DMS153 (cell line): ENCODE data around the gene KDM2A.
"Not testable (repeated sequence)": the region's sequence is repeated elsewhere in the genome, so short reads cannot be mapped to it uniquely, and the experiment has no call there.

Experiments
- DNase-seq: peaks from one replicate; lab custom pipeline; 2025; lab: John Stamatoyannopoulos, UW

Gene KDM2A

DNA sequence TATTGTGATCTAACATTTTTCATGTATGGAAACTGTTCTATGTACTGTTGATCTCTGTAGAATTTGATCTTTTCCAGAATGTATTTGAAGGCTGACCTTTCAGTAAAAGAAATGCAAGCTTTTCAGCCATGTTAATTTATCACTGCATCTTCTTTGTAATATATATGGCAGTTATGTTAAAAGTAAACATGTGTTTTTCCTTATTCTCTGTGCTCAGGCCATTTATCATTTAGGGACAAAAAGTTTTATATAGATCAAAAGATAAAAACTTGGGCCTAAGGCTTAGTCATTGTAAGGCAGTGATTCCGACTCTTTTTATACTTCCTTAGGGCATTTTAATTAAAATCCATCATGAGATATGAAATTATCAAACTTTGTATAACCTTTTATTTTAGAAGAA lies 48.7 kb downstream of the KDM2A start:
- DNase-seq, result no peak

DNA sequence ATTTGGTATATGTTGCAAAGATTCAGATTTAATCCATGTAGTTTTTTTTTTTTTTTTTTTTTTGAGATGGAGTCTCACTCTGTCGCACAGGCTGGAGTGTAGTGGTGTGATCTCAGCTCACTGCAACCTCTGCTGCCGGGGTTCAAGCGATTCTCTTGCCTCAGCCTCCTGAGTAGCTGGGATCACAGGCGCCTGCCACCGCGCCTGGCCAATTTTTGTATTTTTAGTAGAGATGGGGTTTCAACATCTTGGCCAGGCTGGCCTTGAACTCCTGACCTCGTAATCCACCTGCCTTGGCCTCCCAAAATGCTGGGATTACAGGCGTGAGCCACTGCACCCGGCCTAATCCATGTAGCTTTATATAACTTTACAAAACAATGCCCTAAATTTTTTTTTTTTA lies 49.8 kb downstream of the KDM2A start:
- DNase-seq, result not testable (repeated sequence)

DNA sequence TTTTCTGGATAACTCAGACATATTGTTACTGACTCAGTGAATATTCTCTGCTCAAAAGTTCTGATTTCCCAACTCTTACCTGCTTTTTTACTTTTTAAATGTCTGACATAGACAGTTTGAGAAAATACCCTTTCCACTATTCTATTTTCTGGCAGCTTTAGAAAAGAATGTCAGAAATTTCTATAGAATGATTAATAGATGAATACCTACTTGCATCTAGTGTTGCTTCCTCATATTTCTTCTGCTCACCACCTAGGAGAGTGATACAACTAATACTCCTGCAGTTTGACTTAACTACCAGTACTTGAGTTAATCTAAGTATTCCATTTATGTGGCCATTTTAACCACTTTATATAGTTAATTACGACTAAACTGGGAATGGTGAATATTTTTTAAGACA lies 55.2 kb downstream of the KDM2A start:
- no peak for DNase-seq

DNA sequence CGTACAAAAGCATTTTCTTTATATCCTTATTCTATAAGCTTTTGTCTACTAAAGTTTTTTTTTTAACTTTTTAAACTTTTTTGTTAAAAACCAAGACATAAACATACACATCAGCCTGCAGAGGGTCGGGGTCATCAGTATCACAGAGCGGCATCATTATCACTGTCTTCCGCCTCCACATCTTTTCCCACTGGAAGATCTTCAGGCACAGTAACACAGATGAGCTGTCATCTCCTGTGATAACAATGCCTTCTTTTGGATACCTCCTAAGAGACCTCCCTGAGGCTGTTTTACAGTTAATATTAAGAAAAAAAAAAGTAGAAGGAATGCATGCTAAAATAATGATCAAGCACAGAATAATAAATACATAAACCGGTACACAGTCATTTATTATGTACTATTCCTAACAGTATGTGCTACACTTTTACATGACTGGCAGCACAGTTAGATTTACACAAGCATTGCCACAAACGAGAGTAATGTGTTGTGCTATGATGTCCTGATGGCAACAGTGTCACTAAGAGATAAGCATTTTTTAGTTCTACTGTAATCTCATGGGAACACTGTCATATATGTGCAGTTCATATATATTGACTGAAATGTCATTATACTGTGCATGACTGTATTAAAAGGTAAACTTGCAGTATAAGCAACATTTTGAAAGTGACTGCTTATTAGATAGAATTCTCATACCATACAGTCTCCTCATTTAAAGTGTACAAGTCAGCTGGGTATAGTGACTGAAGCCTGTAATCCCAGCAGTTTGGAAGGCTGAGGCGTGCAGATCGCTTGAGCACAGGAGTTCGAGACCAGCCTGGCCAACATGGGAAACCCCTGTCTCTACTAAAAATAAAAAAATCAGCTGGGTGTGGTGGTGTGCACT lies 58.6 kb downstream of the KDM2A start:
- DNase-seq, result no peak

DNA sequence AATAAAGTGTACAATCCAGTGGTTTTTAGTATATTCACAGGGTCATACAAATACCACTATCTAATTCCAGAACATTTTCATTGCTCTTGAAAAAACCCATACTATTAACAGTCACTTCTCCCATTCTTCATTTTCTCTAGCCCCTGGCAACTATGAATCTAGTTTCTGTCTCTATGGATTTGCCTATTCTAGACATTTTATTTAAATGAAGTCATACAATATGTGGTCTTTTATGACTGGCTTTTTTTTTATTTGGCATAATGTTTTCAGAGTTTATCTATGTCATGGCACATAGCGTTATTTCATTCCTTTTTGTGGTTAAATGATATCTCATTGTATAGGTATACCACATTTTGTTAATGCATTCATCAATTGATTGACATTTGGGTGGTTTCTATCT lies 59.4 kb downstream of the KDM2A start:
- no peak for DNase-seq

DNA sequence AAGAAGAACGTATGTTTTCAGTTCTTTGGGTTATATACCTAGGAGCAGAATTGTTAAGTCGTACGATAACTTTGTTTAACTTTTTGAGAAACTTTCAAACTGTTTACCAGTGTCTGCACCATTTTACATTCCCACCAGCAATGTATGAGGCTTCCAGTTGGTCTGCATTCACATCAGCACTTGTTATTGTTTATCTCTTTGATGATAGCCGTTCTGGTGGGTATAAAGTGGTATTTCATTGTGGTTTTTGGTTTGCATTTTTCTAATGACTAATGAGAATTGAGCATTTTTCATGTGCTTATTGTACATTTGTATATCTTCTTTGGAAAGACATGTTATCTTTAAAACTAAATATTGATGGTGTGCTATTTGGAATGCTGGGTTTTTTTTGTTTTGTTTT lies 59.8 kb downstream of the KDM2A start:
- DNase-seq, result no peak

DNA sequence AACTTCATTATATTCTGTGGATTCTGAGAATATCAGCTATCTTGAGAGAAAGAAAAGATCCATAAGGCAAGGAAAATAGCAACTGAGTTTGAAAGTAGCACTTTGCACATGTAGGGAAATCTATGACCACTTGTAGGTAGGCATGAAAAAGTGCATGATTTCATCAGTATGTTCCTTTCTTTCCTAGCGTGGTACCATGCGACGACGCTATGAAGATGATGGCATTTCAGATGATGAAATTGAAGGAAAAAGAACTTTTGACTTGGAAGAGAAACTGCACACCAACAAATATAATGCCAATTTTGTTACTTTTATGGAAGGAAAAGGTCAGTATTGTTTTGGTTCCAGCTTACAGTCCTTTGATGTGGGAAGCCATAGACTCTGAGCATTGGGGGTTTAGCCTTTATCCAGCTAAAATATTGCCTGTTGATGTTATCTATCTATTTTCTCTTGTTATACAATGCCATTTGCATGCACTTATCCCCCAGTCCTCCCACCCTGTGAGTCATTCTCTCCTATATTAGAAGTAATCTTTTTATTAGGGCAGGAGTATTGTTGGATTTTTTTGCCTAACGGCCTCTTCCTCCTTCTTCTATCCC lies 60.9 kb downstream of the KDM2A start:
- no peak for DNase-seq

DNA sequence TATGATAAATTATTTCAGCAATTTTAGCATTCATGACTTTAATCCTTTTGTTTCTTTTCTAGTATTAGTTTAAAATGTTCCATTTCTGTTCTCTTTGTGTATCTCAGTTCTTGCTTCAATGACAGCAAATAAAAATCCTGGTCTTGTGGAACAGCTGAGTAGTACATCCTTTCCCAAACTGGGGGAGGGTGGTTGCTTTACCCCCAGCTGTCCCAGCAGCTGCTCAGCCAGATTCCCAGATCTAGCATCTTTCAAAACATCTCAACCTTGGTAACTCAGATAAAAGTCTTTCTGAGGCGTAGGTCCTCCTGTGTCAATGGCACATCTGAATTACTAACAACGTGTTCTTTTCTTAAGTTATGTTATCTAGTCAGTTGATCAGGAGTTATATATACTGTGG lies 75.0 kb downstream of the KDM2A start:
- DNase-seq, result no peak

DNA sequence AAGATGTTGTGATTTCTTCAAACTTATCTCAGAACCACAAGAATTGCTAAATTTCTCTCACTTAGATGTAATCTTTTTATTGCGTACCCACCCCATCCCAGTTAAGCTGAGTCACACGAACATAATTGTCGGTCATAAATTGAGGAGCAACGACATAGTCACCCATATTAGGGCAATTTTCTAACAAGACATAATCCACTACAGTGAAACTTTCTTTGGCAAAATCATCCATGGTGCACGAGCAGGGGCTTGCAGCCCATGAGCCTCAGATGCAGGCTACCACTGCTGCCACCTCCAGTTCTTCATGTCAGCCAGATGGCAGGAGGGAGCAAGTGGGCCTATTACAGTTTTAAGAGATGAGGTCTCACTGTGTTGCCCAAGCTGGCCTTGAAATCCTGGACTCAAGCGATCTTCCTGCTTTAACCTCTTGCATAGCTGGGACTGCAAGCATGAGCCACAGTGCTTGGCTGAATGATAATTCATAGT lies 77.0 kb downstream of the KDM2A start:
- DNase-seq, result no peak

DNA sequence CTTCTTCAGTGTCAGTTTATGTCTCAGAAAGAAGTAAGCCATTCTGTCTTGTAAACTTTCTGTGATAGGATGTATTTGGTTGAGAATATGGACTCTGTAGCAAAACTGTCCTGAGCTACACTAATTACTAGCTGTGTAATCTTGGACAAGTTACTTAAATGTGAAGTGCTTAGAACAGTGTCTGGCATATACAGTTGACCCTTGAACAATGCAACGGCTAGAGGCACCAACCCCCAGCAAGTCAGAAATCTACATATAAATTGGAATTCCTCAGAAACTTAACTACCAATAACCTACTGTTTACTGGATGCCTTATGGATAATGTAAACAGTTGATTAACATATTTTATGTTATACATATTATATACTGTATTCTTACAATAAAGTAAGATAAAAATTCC lies 78.5 kb downstream of the KDM2A start:
- no peak for DNase-seq

DNA sequence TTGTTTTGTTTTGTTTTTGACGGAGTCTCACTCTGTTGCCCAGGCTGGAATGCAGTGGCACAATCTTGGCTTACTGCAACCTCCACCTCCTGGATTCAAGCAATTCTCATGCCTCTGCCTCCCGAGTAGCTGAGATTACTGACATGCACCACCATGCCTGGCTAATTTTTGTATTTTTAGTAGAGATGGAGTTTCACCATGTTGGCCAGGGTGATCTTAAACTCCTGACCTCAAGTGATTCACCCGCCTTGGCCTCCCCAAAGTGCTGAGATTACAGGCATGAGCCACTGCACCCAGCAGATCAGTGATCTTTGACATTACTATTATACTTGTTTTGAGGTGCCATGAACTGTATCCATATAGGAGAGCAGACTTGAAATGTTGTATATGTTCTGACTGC lies 79.7 kb downstream of the KDM2A start:
- DNase-seq, result not testable (repeated sequence)

DNA sequence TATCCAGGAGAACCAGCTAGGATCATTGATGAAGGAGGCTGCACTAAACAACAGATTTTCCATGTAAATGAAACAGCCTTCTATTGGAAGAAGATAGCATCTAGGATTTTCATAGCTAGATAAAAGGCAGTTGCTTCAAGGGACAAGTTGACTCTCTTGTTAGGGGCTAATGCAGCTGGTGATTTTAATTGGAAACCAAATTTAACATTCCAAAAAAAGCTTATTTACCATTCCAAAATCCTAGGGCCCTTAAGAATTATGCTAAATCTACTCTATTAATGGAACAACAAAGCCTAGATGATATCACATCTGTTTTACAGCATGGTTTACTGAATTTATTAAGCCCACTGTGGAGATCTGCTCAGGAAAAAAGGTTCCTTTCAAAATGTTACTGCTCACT lies 80.7 kb downstream of the KDM2A start:
- no peak for DNase-seq

DNA sequence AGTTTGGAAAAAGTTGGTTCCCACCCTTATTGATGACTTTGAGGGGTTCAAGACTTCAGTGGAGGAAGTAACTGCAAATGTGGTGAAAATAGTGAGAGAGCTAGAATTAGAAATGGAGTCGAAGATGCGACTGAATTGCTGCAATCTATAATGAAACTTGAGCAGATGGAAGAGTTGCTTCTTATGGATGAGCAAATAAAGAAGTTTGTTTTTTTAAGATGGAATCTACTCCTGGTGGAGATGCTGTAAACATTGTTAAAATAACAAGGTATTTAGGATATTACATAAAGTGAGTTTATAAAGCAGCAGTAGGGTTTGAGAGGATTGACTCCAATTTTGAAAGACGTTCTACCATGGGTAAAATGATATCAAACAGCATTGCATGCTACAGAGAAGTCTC lies 83.0 kb downstream of the KDM2A start:
- DNase-seq, result no peak

DNA sequence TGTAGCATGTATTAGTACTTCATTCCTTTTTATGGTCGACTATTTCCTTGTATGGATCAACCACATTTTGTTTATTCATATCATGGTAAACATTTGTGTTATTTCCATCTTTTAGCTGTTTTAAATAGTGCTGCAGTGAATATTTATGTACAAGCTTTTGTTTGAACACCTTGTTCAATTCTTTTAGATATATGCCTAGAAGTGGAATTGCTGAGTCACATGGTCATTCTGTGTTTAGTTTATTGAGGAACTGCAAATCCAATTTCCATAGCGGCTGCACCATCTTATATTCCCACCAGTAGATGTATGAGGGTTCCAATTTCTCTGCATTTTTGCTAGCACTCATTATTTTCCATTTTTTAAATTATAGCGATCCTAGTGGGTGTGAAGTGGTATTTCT lies 85.8 kb downstream of the KDM2A start:
- no peak for DNase-seq

DNA sequence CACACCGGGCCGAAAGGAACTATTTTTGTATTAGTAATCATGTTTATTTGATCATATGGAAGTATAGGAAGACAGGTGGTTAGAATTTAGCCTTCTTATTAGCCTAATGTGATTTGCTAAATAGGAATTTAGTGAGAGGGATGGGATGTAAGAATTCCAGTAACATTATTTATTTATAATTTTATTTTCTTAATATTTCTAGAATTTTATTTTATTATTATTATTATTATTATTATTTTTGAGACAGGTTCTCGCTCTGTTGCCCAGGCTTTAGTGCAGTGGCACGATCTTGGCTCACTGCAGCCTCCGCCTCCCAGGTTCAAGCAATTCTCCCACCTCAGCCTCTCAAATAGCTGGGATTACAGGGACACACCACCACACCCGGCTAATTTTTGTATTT lies 90.2 kb downstream of the KDM2A start:
- not testable (repeated sequence) for DNase-seq

DNA sequence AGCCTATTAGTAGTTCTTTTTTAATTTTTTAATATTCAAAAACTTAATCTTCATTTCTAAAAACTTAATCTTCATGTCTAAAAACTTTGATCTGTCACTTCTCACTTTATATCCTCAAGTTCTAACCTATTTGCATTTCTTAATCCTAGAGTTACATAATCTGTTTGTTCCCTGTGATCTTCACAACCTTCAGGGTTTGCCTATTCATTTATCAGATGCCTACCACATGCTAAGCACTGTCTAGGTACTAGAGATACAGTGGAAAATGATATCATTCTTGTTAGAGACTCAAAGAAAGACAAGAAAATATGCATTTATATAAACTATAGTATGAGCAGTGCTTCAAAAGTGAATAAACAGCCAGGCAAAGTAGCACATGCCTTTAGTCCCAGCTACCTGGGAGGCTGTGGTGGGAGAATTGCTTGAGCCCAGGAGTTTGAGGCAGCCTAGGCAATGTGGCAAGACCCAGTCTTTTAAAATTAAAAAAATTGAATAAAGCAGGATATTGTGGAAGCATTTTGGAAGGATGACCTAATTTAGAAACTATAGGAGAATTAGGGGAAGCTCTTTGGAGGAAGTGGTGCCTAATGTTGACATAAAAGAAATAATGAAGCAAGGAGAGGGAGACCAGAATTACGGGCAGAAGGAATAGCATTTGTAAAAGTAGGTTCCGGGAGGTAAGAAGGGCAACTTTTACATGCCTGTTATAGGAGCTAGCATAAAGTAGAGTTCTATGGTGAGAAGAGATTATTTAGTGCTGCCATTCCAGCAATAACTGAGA lies 92.8 kb downstream of the KDM2A start:
- DNase-seq, result no peak

DNA sequence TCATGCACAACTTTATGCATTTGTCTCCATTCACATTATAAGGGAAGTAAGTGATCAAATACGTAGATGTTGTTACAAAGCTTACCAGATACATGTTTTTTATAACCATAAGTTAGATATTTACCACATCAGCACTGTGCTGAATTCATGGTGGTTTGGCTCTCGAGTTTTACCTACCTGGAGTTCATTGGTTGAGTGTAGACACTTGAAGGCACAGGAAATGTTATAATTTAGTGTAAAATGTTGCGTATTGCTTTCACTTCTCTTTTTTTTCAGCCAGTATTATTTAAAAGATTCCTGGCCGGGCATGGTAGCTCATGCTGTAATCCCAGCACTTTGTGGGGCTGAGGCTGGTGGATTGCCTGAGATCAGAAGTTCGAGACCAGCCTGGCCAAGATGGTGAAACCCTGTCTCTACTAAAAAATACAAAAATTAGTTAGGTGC lies 94.1 kb downstream of the KDM2A start:
- DNase-seq, result no peak

DNA sequence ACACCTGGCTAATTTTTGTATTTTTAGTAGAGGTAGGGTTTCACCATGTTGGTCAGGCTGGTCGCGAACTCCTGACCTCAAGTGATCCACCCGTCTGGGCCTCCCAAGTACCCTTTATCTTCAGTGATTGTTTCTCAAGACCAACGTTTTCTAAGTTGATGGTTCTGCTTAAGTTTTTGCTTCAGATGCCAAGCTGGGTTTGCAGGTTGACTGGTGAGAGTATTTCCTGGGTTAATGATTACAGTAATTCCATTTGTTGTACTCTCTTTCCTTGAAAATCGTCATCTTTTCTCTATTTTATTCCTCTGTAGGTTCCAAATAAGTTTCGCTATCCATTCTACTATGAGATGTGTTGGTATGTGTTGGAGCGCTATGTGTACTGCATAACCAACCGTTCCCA lies 108.7 kb downstream of the KDM2A start:
- DNase-seq, result no peak

DNA sequence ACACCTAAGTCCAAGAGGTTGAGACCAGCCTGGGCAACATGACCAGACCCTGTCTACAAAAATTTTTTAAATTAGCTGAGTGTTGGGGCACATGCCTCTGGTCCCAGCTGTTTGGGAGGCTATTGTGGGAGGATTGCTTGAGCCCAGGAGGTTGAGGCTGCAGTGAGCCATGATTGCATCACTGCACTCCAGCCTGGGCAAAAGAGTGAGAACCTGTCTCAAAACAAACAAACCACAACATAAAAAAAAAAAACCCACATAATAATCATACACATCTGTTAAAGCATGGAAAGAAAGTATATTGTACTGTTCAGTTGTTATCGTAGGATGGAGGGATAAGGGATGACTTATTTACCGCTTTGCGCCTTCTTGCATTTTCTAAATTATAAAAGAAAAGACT lies 111.3 kb downstream of the KDM2A start:
- no peak for DNase-seq

DNA sequence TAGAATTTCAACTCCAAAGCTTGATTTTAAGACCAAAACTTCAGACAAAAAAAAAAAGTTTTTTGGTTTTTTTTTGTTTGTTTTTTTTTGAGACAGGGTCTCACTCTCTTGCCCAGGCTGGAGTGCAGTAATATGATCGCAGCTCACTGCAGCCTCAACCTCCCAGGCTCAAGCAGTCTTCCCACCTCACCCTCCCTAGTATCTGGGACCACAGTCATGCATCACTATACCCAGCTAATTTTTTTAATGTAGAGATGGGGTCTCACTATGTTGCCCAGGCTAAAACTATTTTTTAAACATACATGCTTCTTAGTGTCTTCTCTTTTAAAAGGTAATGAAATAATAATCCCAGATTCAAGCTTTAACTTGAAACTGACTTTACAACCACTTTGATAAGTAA lies 111.8 kb downstream of the KDM2A start:
- DNase-seq, result no peak

DNA sequence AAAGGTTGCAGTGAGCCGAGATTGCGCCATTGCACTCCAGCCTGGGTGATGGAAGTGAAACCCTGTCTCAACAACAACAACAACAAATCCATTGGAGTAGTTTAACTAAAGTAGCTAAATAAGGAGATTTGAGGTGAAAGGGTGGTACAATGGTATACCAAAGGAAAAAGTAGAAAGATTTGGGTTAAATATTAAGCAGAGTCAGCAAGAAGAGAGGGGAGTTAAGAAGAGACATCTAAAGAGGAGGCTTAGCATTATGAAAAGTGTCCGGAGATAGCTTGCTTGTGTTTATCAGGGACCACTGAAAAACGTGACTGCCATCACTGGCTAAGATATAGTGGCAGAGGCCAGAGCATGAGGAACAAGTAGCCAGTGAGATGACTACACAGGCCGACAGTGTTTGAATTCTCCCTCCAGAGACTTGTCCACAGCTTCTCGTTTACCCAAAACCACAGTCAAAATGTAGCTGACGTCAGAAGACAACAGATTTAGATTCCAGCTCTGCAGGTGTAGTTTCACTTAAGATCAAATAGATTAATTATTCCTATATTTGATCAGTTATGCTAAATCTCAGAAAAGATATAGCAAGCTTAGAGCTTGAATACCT lies 114.6 kb downstream of the KDM2A start:
- DNase-seq, result no peak

DNA sequence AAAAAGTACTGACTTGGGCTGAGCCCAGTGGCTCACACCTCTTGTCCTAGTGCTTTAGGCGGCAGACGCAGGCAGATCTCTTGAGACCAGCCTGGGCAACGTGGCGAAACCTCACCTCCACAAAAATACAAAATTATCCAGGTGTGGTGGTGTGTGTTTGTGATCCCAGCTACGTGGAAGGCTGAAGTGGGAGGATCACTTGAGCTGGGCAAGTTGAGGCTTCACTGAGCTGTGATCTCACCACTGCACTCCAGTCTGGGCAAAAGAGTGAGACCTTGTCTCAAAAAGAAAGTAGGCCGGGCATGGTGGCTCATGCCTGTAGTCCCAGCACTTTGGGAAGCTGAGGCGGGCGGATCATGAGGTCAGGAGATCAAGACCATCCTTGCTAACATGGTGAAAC lies 115.5 kb downstream of the KDM2A start:
- DNase-seq, result not testable (repeated sequence)
